Heart right ventricle (tissue), 16 donors: ENCODE data around the gene SPRN. TPM values are rescaled to one million over a fixed set of nuclear protein-coding genes. Genes with fewer than 3 reads are reported as not detected.

Experiments
- ATAC-seq, 8 donors: fragments of 200-7000 bp; cut with Tn5 transposase; one replicate each; pipeline ENCODE4 v1.9.1; 2020; ENCODE audit warnings: mild to moderate bottlenecking in 8 of 8, moderate library complexity in 8 of 8, moderate number of reproducible peaks in 1 of 8
- DNase-seq, 2 donors: peaks; one replicate each; pipeline ENCODE4 v3.0.0-alpha.2; 2020
- H3K27ac ChIP-seq, 10 donors: fragments of 200-600 bp; sonication (generic) in 2 of 10; one replicate each; pipeline versions ENCODE4 v1.5.0 to v1.8.0; 2020 to 2022; ENCODE audit warnings: mild to moderate bottlenecking in 3 of 10
- H3K27me3 ChIP-seq, 7 donors: fragments of 200-600 bp; one replicate each; pipeline ENCODE4 v1.8.0; 2021 to 2022; ENCODE audit warnings: mild to moderate bottlenecking in 2 of 7
- H3K36me3 ChIP-seq, 9 donors: fragments of 200-600 bp; sonication (generic) in 1 of 9; one replicate each; pipeline versions ENCODE4 v1.5.0 to v1.8.0; 2020 to 2022; ENCODE audit warnings: mild to moderate bottlenecking in 2 of 9
- H3K4me1 ChIP-seq, 9 donors: fragments of 200-600 bp; sonication (generic) in 1 of 9; one replicate each; pipeline versions ENCODE4 v1.5.0 to v1.8.0; 2020 to 2022; ENCODE audit warnings: mild to moderate bottlenecking in 4 of 9
- H3K4me3 ChIP-seq, 10 donors: fragments of 200-600 bp; sonication (generic) in 2 of 10; one replicate each; pipeline versions ENCODE4 v1.5.0 to v1.8.0; 2020 to 2022; ENCODE audit warnings: mild to moderate bottlenecking in 7 of 10, moderate library complexity in 2 of 10
- H3K9me3 ChIP-seq, 11 donors: fragments of 200-600 bp in 10 of 11; sonication (generic) in 2 of 11; one replicate each; pipeline versions ENCODE4 v1.5.0 to v1.8.0; 2013 to 2022; ENCODE audit warnings: mild to moderate bottlenecking in 2 of 11, control low read depth in 1 of 11, moderate library complexity in 1 of 11
- WGBS, 2 donors: extraction: QIAGEN DNeasy Blood & Tissue Kit; methylation state at CpG; one replicate each; pipeline ENCODE4 v1.1.7; 2013; ENCODE audit warnings: inconsistent platforms in 1 of 2; 5-methylcytosine and 5-hydroxymethylcytosine counted together
- intact Hi-C, 10 donors: fragments of 100-400 bp; cut with DNase I; formaldehyde crosslinking; loops; one replicate each; pipeline versions ENCODE4 v1.11.1 to v1.14.2; 2022
- polyA plus RNA-seq, 2 donors: library from polyadenylated mRNA; stranded (reverse); fragments of 200-250 nt; gene quantifications; one replicate each; pipeline ENCODE4 v1.2.3, GENCODE V29; 2013
- total RNA-seq, 10 donors: library from RNA; stranded (reverse); fragmentation: NEBNext Ultra II Directional in 3 of 10; extraction: Animal tissue kit (Norgen Biotek cat#: 25700) in 3 of 10; gene quantifications; one replicate each; pipeline versions ENCODE4 v1.2.1 to v1.2.4, GENCODE V29; 2021 to 2023
- TF ChIP-seq, protein P1 (sequence below), 9 donors: fragments of 200-600 bp; sonication (generic) in 2 of 9; IDR thresholded peaks; one replicate each; pipeline versions ENCODE4 v1.5.0 to v1.8.0; 2021 to 2022; ENCODE audit warnings: antibody characterized with exemption in 9 of 9, mild to moderate bottlenecking in 5 of 9, moderate library complexity in 1 of 9
- donor health status: Arrhythmogenic right ventricular cardiomyopathy.
- donor health status: ischemic (EF 13 %, LVEDD 7.1; RV severe dilation, severe dysfunction).
- donor health status: healthy with polysubstance abuse.
- donor health status: DM: no; HTN: yes; CAD: no.
- donor health status: DM: no; HTN: no; CAD: no.
- donor health status: ischemic (EF 25% LVEDD 6.9; RV normal size, moderate dysfunction).
- donor health status: ischemic (EF 25% LVEDD 5.7; RV mildly dilated, moderate dysfunction).
- donor health status: healthy.
- donor health status: DM: yes; HTN: yes; CAD: no.
- donor health status: Ischemic cardiomyopathy.
- donor health status: ischemic (EF 35%, LVEDD 5.7; RV mildly dilated, moderate dysfunction).
- donor health status: nonischemic (EF 11% LVEDD 7.7; RV severe dilation, severe dysfunction).
- donor health status: DM: yes; HTN: yes; CAD: no.
- donor health status: PGD.
- donor health status: ischemic (EF 29% LVEDD 5.4; RV normal size, mild dysfunction).
- donor health status: nonischemic (EF 23%, LVEDD 6.1; RV moderate dilation, normal function).

SPRN gene
- total and polyA plus RNA-seq, 12 donors = 0.07 to 0.22 (median 0.09) TPM; not detected in 9

DNA sequence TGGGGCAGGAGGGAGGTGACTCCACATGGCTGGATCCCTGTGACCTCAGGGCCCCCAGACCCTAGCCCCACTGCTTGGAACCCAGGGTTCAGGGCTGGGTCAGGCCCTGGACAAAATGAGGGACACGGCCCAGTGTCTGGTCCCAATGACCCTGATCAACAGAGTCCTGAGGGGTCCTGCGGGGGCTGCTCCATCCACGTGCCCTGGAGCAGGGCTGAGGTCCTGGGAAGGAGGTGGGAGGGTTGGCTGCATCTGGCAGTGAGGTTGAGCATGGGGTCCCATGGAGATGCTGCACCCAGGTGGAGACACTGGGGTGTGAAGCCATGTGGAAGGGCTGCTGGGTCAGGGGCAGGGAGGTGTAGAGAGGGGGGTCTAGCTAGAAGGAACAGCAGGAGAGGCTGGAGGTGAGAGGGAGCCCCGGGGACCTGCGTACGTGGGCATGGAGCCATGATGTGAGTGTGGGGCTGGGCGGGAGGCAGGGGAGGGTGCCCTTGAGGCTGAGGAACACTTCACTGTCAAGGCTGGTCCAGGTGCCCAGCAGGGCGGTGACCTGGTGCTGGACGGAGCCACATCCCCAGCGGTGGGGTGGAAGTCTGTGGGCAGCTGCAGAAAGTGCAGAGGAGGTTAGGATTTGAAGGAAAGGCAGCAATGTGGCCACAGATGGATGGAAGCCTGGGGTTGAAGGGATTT lies 29.9 kb upstream of the SPRN start:
- intact Hi-C loops = no loop called here
- H3K27me3 ChIP-seq = no peaks in the 10 kb centered on the region
- no peaks in the 10 kb centered on the region for H3K36me3 ChIP-seq
- DNase-seq (no peak), ATAC-seq (no peak)
- no peak overlapping the region for H3K4me3 ChIP-seq
- 86% methylated on average over 10 of the region's 10 CpGs for WGBS, 2 donors
- H3K27ac ChIP-seq = no peak overlapping the region
- TF ChIP-seq, protein P1, sequence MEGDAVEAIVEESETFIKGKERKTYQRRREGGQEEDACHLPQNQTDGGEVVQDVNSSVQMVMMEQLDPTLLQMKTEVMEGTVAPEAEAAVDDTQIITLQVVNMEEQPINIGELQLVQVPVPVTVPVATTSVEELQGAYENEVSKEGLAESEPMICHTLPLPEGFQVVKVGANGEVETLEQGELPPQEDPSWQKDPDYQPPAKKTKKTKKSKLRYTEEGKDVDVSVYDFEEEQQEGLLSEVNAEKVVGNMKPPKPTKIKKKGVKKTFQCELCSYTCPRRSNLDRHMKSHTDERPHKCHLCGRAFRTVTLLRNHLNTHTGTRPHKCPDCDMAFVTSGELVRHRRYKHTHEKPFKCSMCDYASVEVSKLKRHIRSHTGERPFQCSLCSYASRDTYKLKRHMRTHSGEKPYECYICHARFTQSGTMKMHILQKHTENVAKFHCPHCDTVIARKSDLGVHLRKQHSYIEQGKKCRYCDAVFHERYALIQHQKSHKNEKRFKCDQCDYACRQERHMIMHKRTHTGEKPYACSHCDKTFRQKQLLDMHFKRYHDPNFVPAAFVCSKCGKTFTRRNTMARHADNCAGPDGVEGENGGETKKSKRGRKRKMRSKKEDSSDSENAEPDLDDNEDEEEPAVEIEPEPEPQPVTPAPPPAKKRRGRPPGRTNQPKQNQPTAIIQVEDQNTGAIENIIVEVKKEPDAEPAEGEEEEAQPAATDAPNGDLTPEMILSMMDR (IDR thresholded peaks at IDR 0.05) = no peak
- H3K4me1 ChIP-seq = no peaks in the 10 kb centered on the region
- H3K9me3 ChIP-seq = peaks cover 0 to 10% (median 0%) of the 10 kb centered on the region in 11 donors

DNA sequence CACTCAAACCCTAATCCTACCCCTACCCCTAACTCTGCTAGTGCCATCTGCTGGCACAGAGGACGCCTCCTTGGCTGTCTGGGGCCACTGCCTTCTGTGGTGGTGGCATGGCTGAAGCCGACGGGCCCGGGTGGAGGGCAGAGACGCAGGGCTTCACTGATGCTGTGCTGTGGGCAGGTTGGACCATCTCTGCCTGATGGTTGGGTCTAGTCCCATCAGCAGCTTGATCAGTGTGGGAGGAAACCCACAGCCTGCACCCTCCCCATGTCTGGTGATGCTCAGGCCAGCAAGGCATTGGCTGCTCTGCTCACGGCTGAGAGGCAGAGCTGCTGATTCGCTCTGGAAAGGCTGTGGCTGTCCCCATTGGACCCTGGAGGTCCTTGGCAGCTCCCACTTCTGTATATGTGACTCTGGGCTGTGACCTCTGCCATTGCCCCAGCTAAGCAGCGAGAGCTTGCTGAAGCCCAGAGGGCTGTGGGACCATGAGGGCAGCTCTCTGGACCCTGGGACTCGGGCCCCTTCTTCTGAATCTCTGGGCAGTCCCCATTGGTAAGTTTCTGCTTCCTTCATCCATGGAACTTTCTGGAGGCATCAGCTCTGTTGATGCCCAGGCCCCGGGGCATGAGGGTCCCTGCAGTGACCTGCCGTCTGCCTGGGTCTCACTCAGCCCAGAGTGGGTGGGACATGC lies 29.2 kb upstream of the SPRN start, which contains the start of gene SCART1:
SCART1 (plus strand) TSS at position 430 of the 688 bp plus-strand sequence; CDS start at position 483, 53 bp downstream.
- intact Hi-C loops = no loop called here
- DNase-seq (no peak), ATAC-seq (peak in 1 of 8 donors; percentile 26)
- TF ChIP-seq, protein P1 (IDR thresholded peaks at IDR 0.05) = no peak
- Histone ChIP-seq H3K9me3 (peaks cover 0 to 17% (median 5%) of the 10 kb centered on the region in 11 donors), H3K27ac (no peak within 1 kb of the TSS), H3K36me3 (no peaks in the 10 kb centered on the region), H3K27me3 (no peaks in the 10 kb centered on the region), H3K4me1 (no peaks in the 10 kb centered on the region), H3K4me3 (no peak within 1 kb of the TSS)
- 78 to 84% methylated on average over 11 of the region's 11 CpGs for WGBS, 2 donors

DNA sequence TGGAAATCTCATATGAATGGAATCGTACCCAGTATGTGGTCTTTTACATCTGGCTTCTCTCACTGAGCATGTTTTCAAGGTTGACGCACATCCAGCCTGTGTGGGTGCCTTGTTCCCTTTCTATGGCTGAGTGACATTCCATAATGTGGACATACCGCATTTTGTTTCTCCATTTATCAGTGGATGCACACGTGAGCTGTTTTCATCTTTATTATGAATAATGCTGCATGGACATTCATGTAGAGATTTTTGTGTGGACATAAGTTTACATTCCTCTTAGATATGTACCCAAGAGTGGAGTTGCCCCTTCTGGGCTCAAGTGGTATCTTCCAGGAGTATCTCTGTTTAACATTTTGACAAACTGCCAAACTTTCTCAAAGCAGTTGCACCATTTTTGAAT lies 28.0 kb upstream of the SPRN start:
- no peak overlapping the region for H3K27ac ChIP-seq
- WGBS, 2 donors = 77 to 81% methylated on average over 4 of the region's 4 CpGs
- ATAC-seq (no peak), DNase-seq (no peak)
- TF ChIP-seq, protein P1 (IDR thresholded peaks at IDR 0.05) = no peak
- no peaks in the 10 kb centered on the region for H3K27me3 ChIP-seq
- H3K4me1 ChIP-seq = no peaks in the 10 kb centered on the region
- peaks cover 0 to 29% (median 17%) of the 10 kb centered on the region in 11 donors for H3K9me3 ChIP-seq
- no peak overlapping the region for H3K4me3 ChIP-seq
- H3K36me3 ChIP-seq = no peaks in the 10 kb centered on the region
- intact Hi-C loops = no loop called here

DNA sequence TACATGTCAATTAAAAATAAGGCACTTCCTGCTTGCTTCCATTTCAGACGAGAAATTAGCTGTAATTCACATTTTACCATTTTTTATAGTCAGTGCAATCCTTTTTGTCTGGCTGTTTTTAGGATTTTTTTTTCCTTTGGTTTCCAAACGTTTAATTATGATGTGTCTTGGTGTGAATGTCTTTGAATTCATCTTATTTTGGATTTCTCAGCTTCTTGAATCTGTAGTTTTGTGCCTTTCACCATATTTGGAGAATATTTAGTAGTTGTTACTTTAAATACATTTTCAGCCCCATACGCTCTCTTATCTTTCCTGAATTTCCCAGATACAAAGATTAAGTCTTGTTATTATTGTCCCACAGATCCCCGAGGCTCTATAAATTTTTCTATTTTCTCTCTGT lies 26.9 kb upstream of the SPRN start:
- H3K4me3 ChIP-seq = no peak overlapping the region
- no peaks in the 10 kb centered on the region for H3K27me3 ChIP-seq
- DNase-seq (no peak), ATAC-seq (no peak)
- peaks cover 0 to 40% (median 27%) of the 10 kb centered on the region in 11 donors for H3K9me3 ChIP-seq
- TF ChIP-seq, protein P1 (IDR thresholded peaks at IDR 0.05) = no peak
- no peak overlapping the region for H3K27ac ChIP-seq
- no peaks in the 10 kb centered on the region for H3K36me3 ChIP-seq
- intact Hi-C loops = no loop called here
- no peaks in the 10 kb centered on the region for H3K4me1 ChIP-seq
- 48 to 62% methylated on average over 4 of the region's 4 CpGs for WGBS, 2 donors
